UCSD-AML1 (cell line): ENCODE data around the gene EXOG.

Experiments used
- DNase-seq: peaks from one replicate; lab custom pipeline; 2025; ENCODE audit not compliant: unreplicated experiment; lab: John Stamatoyannopoulos, UW

The EXOG gene

GRCh38 chr3:38507120-38507519, 11.0 kb downstream of the EXOG start:
- no peak for DNase-seq

GRCh38 chr3:38509732-38510131, 13.6 kb downstream of the EXOG start:
- no peak for DNase-seq

GRCh38 chr3:38510631-38511030, 14.5 kb downstream of the EXOG start:
- no peak for DNase-seq

- no peak for DNase-seq
Observed at GRCh38 chr3:38511546-38511945, 15.4 kb downstream of the EXOG start.

- DNase-seq = no peak
Observed at GRCh38 chr3:38515367-38515766, 19.2 kb downstream of the EXOG start.

- no peak for DNase-seq
Observed at GRCh38 chr3:38516669-38517068, 20.5 kb downstream of the EXOG start.

- DNase-seq = no peak
Observed at GRCh38 chr3:38519000-38519399, 22.9 kb downstream of the EXOG start.

- DNase-seq = no peak
Observed at GRCh38 chr3:38519651-38520050, 23.5 kb downstream of the EXOG start.

GRCh38 chr3:38521391-38521987, 25.3 kb downstream of the EXOG start:
- DNase-seq = peak; percentile 31

- DNase-seq = no peak
Observed at GRCh38 chr3:38522002-38522401, 25.9 kb downstream of the EXOG start.

- no peak for DNase-seq
Observed at GRCh38 chr3:38524141-38524739, 28.1 kb downstream of the EXOG start.

GRCh38 chr3:38526792-38527191, 30.7 kb downstream of the EXOG start:
- DNase-seq = no peak

- DNase-seq = no peak
Observed at GRCh38 chr3:38528457-38528856, 32.3 kb downstream of the EXOG start.

GRCh38 chr3:38532529-38532928, 36.4 kb downstream of the EXOG start:
- no peak for DNase-seq

GRCh38 chr3:38533285-38533976, 37.3 kb downstream of the EXOG start:
- DNase-seq = no peak

GRCh38 chr3:38534180-38534579, 38.0 kb downstream of the EXOG start:
- DNase-seq = no peak

- DNase-seq = no peak
Observed at GRCh38 chr3:38534604-38535003, 38.5 kb downstream of the EXOG start.

- DNase-seq = no peak
Observed at GRCh38 chr3:38536671-38537070, 40.5 kb downstream of the EXOG start.

GRCh38 chr3:38538773-38539353, 42.7 kb downstream of the EXOG start:
- no peak for DNase-seq

GRCh38 chr3:38541806-38542205, 45.7 kb downstream of the EXOG start:
- DNase-seq = no peak

- DNase-seq = no peak
Observed at GRCh38 chr3:38542401-38543298, 46.5 kb downstream of the EXOG start.
